Hepatocyte (in vitro differentiated cells): ENCODE measurements around the gene DBT. TPM values are rescaled to one million over a fixed set of nuclear protein-coding genes. Genes with fewer than 3 reads are reported as not detected.
"Not testable (repeated sequence)": the region's sequence is repeated elsewhere in the genome, so short reads cannot be mapped to it uniquely, and the experiment has no call there.

Source experiments
- DNase-seq: peaks from one replicate; pipeline ENCODE4 v3.0.0-alpha.2; 2016; ENCODE audit warnings: low spot score
- H2AFZ ChIP-seq: fragments of 200-600 bp; sonication (generic); 2 replicates; pipeline ENCODE4 v1.6.0; 2016; ENCODE audit warnings: antibody characterized with exemption, mild to moderate bottlenecking
- H3K27ac ChIP-seq: fragments of 200-600 bp; sonication (generic); 2 replicates; pipeline ENCODE4 v1.5.1; 2016; ENCODE audit warnings: mild to moderate bottlenecking
- H3K27me3 ChIP-seq: fragments of 200-600 bp; sonication (generic); 2 replicates; pipeline ENCODE4 v1.6.1; 2016
- H3K36me3 ChIP-seq: fragments of 200-600 bp; sonication (generic); replicated peaks from 2 replicates; pipeline ENCODE4 v1.5.1; 2016; ENCODE audit warnings: low read depth; ENCODE audit not compliant: insufficient read depth
- H3K4me1 ChIP-seq: fragments of 200-600 bp; sonication (generic); 2 replicates; pipeline ENCODE4 v1.5.1; 2016; ENCODE audit warnings: mild to moderate bottlenecking, moderate library complexity; ENCODE audit not compliant: insufficient read depth
- H3K4me2 ChIP-seq: fragments of 200-600 bp; sonication (generic); 2 replicates; pipeline ENCODE4 v1.6.0; 2016
- H3K4me3 ChIP-seq: fragments of 200-600 bp; sonication (generic); 2 replicates; pipeline ENCODE4 v1.5.1; 2016; ENCODE audit warnings: mild to moderate bottlenecking
- H3K79me2 ChIP-seq: fragments of 200-600 bp; sonication (generic); 2 replicates; pipeline ENCODE4 v1.6.0; 2017; ENCODE audit warnings: mild to moderate bottlenecking
- H3K9me2 ChIP-seq: fragments of 200-600 bp; sonication (generic); replicated peaks from 2 replicates; pipeline ENCODE4 v1.6.0; 2017; ENCODE audit warnings: mild to moderate bottlenecking; ENCODE audit not compliant: insufficient read depth
- H3K9me3 ChIP-seq: fragments of 200-600 bp; sonication (generic); 2 replicates; pipeline ENCODE4 v1.5.1; 2016; ENCODE audit warnings: low read depth, mild to moderate bottlenecking
- H4K20me1 ChIP-seq: fragments of 200-600 bp; sonication (generic); 2 replicates; pipeline ENCODE4 v1.6.0; 2016; ENCODE audit warnings: mild to moderate bottlenecking; ENCODE audit not compliant: insufficient read depth, poor library complexity, severe bottlenecking
- CTCF ChIP-seq: fragments of 200-600 bp; sonication (generic); IDR thresholded peaks from 2 replicates; pipeline ENCODE4 v1.5.1; 2016; ENCODE audit warnings: antibody characterized with exemption, mild to moderate bottlenecking; ENCODE audit not compliant: poor library complexity
- EZH2 ChIP-seq: fragments of 200-600 bp; sonication (generic); IDR thresholded peaks from 2 replicates; pipeline ENCODE4 v1.6.1; 2016; ENCODE audit warnings: antibody characterized with exemption, mild to moderate bottlenecking, borderline replicate concordance
- EZH2phosphoT487 ChIP-seq: fragments of 200-600 bp; sonication (generic); IDR thresholded peaks from one replicate; pipeline ENCODE4 v1.6.1; 2018; ENCODE audit warnings: antibody characterized with exemption, mild to moderate bottlenecking, low read depth, moderate library complexity; ENCODE audit not compliant: unreplicated experiment, severe bottlenecking
- WGBS: methylation state at CpG from one replicate; pipeline ENCODE4 v1.1.6; 2016; ENCODE audit warnings: low lambda C conversion rate; ENCODE audit errors: missing lambda C conversion rate; 5-methylcytosine and 5-hydroxymethylcytosine counted together
- polyA plus RNA-seq: library from polyadenylated mRNA; unstranded; fragments of >200 nt; fragmentation: Nextera tagmentation; extraction: Ambion mirVana; gene quantifications from 2 replicates; pipeline ENCODE4 v1.2.1, GENCODE V29; 2016
- total RNA-seq: library from RNA; depleted of rRNA; stranded (reverse); fragments of >200 nt; gene quantifications from 2 replicates; pipeline ENCODE4 v1.2.3, GENCODE V29; 2014

The DBT gene
- total and polyA plus RNA-seq, 2 experiments from 2014 or later: 9.2 to 11.8 TPM

GRCh38 chr1:100239961-100240360 is 9.7 kb downstream of the DBT start:
- H3K4me1 ChIP-seq: no peaks in the 10 kb centered on the region

GRCh38 chr1:100237091-100237490 is 12.5 kb downstream of the DBT start:
- WGBS: 100% methylated on average over 3 of the region's 3 CpGs
- H3K36me3 ChIP-seq: no peaks in the 10 kb centered on the region
- H4K20me1 ChIP-seq: no peaks in the 10 kb centered on the region
- H3K9me3 ChIP-seq: no peaks in the 10 kb centered on the region
- H2AFZ ChIP-seq: no peak overlapping the region
- H3K4me1 ChIP-seq: no peaks in the 10 kb centered on the region
- H3K27ac ChIP-seq: no peak overlapping the region
- DNase-seq: no peak
- no peak overlapping the region for H3K4me3 ChIP-seq
- TF ChIP-seq EZH2phosphoT487 (no peak), EZH2 (no peak), CTCF (no peak)
- H3K79me2 ChIP-seq: peaks cover 8% of the 10 kb centered on the region
- no peak overlapping the region for H3K4me2 ChIP-seq
- H3K9me2 ChIP-seq: no peaks in the 10 kb centered on the region
- no peaks in the 10 kb centered on the region for H3K27me3 ChIP-seq

More at GRCh38 chr1:100239961-100240360, 9.7 kb downstream of the DBT start:
- no peaks in the 10 kb centered on the region for H4K20me1 ChIP-seq
- no peak overlapping the region for H3K4me2 ChIP-seq
- TF ChIP-seq CTCF: no peak
- TF ChIP-seq EZH2phosphoT487: no peak
- TF ChIP-seq EZH2: no peak
- H3K79me2 ChIP-seq: peaks cover 35% of the 10 kb centered on the region
- no peaks in the 10 kb centered on the region for H3K9me2 ChIP-seq
- no peak overlapping the region for H3K4me3 ChIP-seq
- no peak overlapping the region for H2AFZ ChIP-seq
- no peaks in the 10 kb centered on the region for H3K36me3 ChIP-seq
- H3K27me3 ChIP-seq: no peaks in the 10 kb centered on the region
- no peaks in the 10 kb centered on the region for H3K9me3 ChIP-seq
- no peak for DNase-seq
- no peak overlapping the region for H3K27ac ChIP-seq

GRCh38 chr1:100234432-100234831 is 15.2 kb downstream of the DBT start:
- H3K36me3 ChIP-seq: no peaks in the 10 kb centered on the region
- DNase-seq: no peak

GRCh38 chr1:100233566-100233965 is 16.1 kb downstream of the DBT start:
- not testable (repeated sequence) for H3K9me3 ChIP-seq, H3K4me3 ChIP-seq, H4K20me1 ChIP-seq, H2AFZ ChIP-seq, H3K9me2 ChIP-seq, H3K27me3 ChIP-seq, H3K36me3 ChIP-seq, H3K4me1 ChIP-seq, H3K27ac ChIP-seq, H3K4me2 ChIP-seq, H3K79me2 ChIP-seq, DNase-seq
- 85% methylated on average over 4 of the region's 4 CpGs for WGBS

More at GRCh38 chr1:100234432-100234831, 15.2 kb downstream of the DBT start:
- TF ChIP-seq EZH2phosphoT487 (no peak), CTCF (no peak), EZH2 (no peak)
- Histone ChIP-seq H2AFZ (no peak overlapping the region), H3K4me2 (no peak overlapping the region), H3K4me1 (no peaks in the 10 kb centered on the region), H3K9me2 (no peaks in the 10 kb centered on the region), H3K9me3 (no peaks in the 10 kb centered on the region), H3K27ac (no peak overlapping the region), H3K4me3 (no peak overlapping the region), H3K79me2 (no peaks in the 10 kb centered on the region), H3K27me3 (no peaks in the 10 kb centered on the region), H4K20me1 (no peaks in the 10 kb centered on the region)
- 100% methylated on average over 1 of the region's 1 CpG for WGBS
